ENCODE data around the gene ZCCHC17.
"Not testable (repeated sequence)": the region's sequence is repeated elsewhere in the genome, so short reads cannot be mapped to it uniquely, and the experiment has no call there.

- TF ChIP-seq, protein P1, sequence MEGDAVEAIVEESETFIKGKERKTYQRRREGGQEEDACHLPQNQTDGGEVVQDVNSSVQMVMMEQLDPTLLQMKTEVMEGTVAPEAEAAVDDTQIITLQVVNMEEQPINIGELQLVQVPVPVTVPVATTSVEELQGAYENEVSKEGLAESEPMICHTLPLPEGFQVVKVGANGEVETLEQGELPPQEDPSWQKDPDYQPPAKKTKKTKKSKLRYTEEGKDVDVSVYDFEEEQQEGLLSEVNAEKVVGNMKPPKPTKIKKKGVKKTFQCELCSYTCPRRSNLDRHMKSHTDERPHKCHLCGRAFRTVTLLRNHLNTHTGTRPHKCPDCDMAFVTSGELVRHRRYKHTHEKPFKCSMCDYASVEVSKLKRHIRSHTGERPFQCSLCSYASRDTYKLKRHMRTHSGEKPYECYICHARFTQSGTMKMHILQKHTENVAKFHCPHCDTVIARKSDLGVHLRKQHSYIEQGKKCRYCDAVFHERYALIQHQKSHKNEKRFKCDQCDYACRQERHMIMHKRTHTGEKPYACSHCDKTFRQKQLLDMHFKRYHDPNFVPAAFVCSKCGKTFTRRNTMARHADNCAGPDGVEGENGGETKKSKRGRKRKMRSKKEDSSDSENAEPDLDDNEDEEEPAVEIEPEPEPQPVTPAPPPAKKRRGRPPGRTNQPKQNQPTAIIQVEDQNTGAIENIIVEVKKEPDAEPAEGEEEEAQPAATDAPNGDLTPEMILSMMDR (IDR thresholded peaks at IDR 0.05 in 8 of 11, conservative IDR thresholded peaks at IDR 0.05 in 3 of 11) = not testable (repeated sequence)
- not testable (repeated sequence) for TF ChIP-seq POLR2AphosphoS5 (IDR thresholded peaks at IDR 0.05)
Observed at GRCh38 chr1:31287791-31288190, 9.0 kb upstream of the ZCCHC17 start.

All from spleen (tissue), 7 donors.